Tibial nerve (tissue), 3 donors: ENCODE results near the gene ARID3C.

Experiments used
- POLR2A ChIP-seq, 2 donors: fragments of 450-650 bp; IDR thresholded peaks; one replicate each; pipeline ENCODE4 v1.6.1; 2017; ENCODE audit warnings: antibody characterized with exemption in 2 of 2, mild to moderate bottlenecking in 2 of 2, moderate library complexity in 2 of 2
- TF ChIP-seq, protein P1 (sequence below), 5 experiments: fragments of 200-600 bp in 3 of 5; fragments of 450-650 bp in 2 of 5; sonication (generic) in 3 of 5; IDR thresholded peaks; one replicate each; pipeline ENCODE4 v1.5.1; 2016 to 2019; ENCODE audit warnings: antibody characterized with exemption in 5 of 5, mild to moderate bottlenecking in 3 of 5, moderate library complexity in 2 of 5

DNA sequence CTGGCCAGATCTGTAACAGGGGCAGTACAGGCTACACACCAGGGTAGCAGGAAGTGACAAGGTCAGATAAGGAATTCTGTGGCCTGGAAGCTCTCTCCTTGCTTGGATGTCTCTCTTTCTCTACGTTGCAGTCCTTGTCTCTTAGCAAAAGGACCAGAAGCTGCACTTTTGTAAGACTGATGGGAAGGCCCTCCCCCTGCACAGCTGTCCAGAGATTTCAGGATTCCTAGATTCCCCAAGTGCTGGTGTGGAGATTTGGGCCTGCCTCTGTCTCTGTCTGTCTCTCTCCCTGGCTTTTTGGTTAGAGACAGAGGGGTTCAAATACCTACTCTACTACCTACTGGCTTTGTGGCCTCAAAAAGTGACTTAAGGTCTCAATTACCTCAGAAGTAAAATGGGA is 29.3 kb downstream of the ARID3C start:
- TF ChIP-seq, protein P1, sequence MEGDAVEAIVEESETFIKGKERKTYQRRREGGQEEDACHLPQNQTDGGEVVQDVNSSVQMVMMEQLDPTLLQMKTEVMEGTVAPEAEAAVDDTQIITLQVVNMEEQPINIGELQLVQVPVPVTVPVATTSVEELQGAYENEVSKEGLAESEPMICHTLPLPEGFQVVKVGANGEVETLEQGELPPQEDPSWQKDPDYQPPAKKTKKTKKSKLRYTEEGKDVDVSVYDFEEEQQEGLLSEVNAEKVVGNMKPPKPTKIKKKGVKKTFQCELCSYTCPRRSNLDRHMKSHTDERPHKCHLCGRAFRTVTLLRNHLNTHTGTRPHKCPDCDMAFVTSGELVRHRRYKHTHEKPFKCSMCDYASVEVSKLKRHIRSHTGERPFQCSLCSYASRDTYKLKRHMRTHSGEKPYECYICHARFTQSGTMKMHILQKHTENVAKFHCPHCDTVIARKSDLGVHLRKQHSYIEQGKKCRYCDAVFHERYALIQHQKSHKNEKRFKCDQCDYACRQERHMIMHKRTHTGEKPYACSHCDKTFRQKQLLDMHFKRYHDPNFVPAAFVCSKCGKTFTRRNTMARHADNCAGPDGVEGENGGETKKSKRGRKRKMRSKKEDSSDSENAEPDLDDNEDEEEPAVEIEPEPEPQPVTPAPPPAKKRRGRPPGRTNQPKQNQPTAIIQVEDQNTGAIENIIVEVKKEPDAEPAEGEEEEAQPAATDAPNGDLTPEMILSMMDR (IDR thresholded peaks at IDR 0.05) = no peak
- no peak for TF ChIP-seq POLR2A (IDR thresholded peaks at IDR 0.05)
